GM12892 (cell line): ENCODE data around the gene PPP2R5C.

Experiments used
- POLR2A ChIP-seq: IDR thresholded peaks from 2 replicates; pipeline ENCODE4 v1.6.1; 2011; ENCODE audit warnings: low read depth, low read length, control low read depth
- POLR2AphosphoS5 ChIP-seq: IDR thresholded peaks from 2 replicates; pipeline ENCODE4 v1.6.1; 2011; ENCODE audit warnings: low read depth, low read length, control low read depth

DNA sequence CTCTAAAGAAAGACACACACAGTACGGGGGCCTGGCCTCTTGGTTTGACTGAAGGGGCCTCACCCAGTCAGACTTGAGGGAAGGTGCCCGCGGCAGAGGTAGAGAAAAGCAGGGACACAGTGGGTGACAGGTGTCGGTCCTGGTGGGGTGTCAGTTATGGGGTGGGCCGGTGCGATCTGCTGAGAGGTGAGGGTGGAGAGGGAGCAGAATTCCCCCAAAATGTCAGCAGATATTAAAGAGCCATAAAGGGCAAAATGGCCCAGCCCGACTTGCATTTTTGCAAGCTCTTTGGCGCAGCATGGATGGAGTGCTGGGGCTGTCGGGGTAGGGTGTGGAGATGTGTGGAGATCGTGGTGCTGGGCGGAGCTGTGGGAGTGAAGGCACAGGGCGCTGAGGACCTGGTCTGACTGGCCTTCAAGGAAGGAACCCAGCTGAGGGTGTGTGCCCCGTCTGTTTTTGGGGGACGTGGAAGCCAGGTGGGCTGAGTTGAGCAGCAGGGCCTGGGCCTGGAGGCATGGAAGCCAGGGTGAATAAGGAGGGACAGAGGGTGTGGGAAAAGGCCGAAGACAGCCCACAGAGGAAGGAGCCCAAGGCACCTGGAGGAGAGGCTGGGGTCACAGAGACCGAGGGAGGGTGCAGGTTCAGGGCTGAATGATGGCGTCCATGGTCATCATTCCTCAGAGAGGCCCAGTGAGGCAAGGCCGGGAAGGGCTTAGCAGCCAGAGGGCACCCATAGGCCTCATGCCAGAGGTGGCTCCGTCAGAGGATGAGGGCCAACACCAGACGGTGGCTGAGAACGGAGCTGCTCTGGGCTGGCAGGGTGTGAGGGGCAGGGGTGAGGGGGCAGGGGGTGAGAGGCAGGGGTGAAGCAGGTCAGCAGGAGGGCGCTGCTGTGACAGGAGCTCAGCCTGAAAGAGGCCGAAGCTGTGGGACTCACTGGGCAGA lies 154.6 kb downstream of the PPP2R5C start:
- TF ChIP-seq POLR2A (no peak), POLR2AphosphoS5 (no peak)
